Loucy (cell line): ENCODE data around the gene FGFBP1.

Experiments
- CTCF ChIP-seq: fragments of 200-600 bp; sonication (generic); conservative IDR thresholded peaks from 2 replicates; pipeline ENCODE4 v1.5.1; 2014; ENCODE audit warnings: mild to moderate bottlenecking, antibody characterized with exemption, low read length
- EZH2phosphoT487 ChIP-seq: fragments of 200-600 bp; IDR thresholded peaks from 2 replicates; pipeline ENCODE4 v1.6.1; 2018; ENCODE audit warnings: antibody characterized with exemption, mild to moderate bottlenecking, moderate library complexity, borderline replicate concordance

GRCh38 chr4:15961781-15962510 lies 23.4 kb upstream of the FGFBP1 start:
- TF ChIP-seq CTCF (no peak), EZH2phosphoT487 (no peak)
